ENCODE results near the gene CDKN2B.

CDKN2B gene

GRCh38 chr9:22043928-22044327 is 34.8 kb upstream of the CDKN2B start:
- intact Hi-C loops (cut with micrococcal nuclease): no loop called here
- no peaks in the 10 kb centered on the region for H3K36me3 Mint-ChIP-seq (ENCODE audit: low read depth)
- no peak overlapping the region for H3K4me3 Mint-ChIP-seq
- H3K27ac Mint-ChIP-seq: no peak overlapping the region
- peaks cover 18% of the 10 kb centered on the region for H3K27me3 Mint-ChIP-seq
- peaks cover 5% of the 10 kb centered on the region for H3K4me1 Mint-ChIP-seq (ENCODE audit: low read depth)
- H3K9me3 Mint-ChIP-seq: no peaks in the 10 kb centered on the region

GRCh38 chr9:22041775-22042174 is 32.7 kb upstream of the CDKN2B start:
- no peak overlapping the region for H3K4me3 Mint-ChIP-seq
- peaks cover 5% of the 10 kb centered on the region for H3K4me1 Mint-ChIP-seq (ENCODE audit: low read depth)
- intact Hi-C loops (cut with micrococcal nuclease): no loop called here
- H3K27me3 Mint-ChIP-seq: peaks cover 16% of the 10 kb centered on the region
- H3K27ac Mint-ChIP-seq: no peak overlapping the region
- H3K9me3 Mint-ChIP-seq: no peaks in the 10 kb centered on the region
- H3K36me3 Mint-ChIP-seq (ENCODE audit: low read depth): no peaks in the 10 kb centered on the region

- no peak overlapping the region for H3K4me3 Mint-ChIP-seq
- no peak overlapping the region for H3K27ac Mint-ChIP-seq
- intact Hi-C loops (cut with micrococcal nuclease): no loop called here
Observed at GRCh38 chr9:22041344-22041743, 32.2 kb upstream of the CDKN2B start.

GRCh38 chr9:22040760-22041159 is 31.7 kb upstream of the CDKN2B start:
- Mint-ChIP-seq H3K27ac (no peak overlapping the region), H3K4me3 (no peak overlapping the region), H3K9me3 (no peaks in the 10 kb centered on the region), H3K36me3 (ENCODE audit: low read depth) (no peaks in the 10 kb centered on the region), H3K27me3 (peaks cover 12% of the 10 kb centered on the region), H3K4me1 (ENCODE audit: low read depth) (peaks cover 5% of the 10 kb centered on the region)
- intact Hi-C loops (cut with micrococcal nuclease): no loop called here

More at GRCh38 chr9:22041344-22041743, 32.2 kb upstream of the CDKN2B start:
- Mint-ChIP-seq H3K36me3 (ENCODE audit: low read depth) (no peaks in the 10 kb centered on the region), H3K9me3 (no peaks in the 10 kb centered on the region), H3K27me3 (peaks cover 13% of the 10 kb centered on the region), H3K4me1 (ENCODE audit: low read depth) (peaks cover 5% of the 10 kb centered on the region)

GRCh38 chr9:22039258-22039657 is 30.2 kb upstream of the CDKN2B start:
- Mint-ChIP-seq H3K4me1 (ENCODE audit: low read depth) (peaks cover 6% of the 10 kb centered on the region), H3K27me3 (peaks cover 9% of the 10 kb centered on the region), H3K4me3 (no peak overlapping the region), H3K36me3 (ENCODE audit: low read depth) (no peaks in the 10 kb centered on the region), H3K27ac (no peak overlapping the region), H3K9me3 (no peaks in the 10 kb centered on the region)
- intact Hi-C loops (cut with micrococcal nuclease): loop anchor here (5.0 to 10.0 kb wide), 3 partner anchors 126 to 416 kb away; no protein-coding TSS in a partner anchor

GRCh38 chr9:22037954-22038690 is 29.0 kb upstream of the CDKN2B start:
- Mint-ChIP-seq H3K4me3 (no peak overlapping the region), H3K27ac (no peak overlapping the region), H3K36me3 (ENCODE audit: low read depth) (no peaks in the 10 kb centered on the region), H3K27me3 (peaks cover 6% of the 10 kb centered on the region), H3K4me1 (ENCODE audit: low read depth) (peaks cover 6% of the 10 kb centered on the region), H3K9me3 (no peaks in the 10 kb centered on the region)
- intact Hi-C loops (cut with micrococcal nuclease): loop anchor here (5.0 to 10.0 kb wide), 3 partner anchors 127 to 417 kb away; no protein-coding TSS in a partner anchor

GRCh38 chr9:22036866-22037626 is 27.9 kb upstream of the CDKN2B start:
- Mint-ChIP-seq H3K27me3 (peaks cover 3% of the 10 kb centered on the region), H3K4me1 (ENCODE audit: low read depth) (peaks cover 10% of the 10 kb centered on the region), H3K27ac (no peak overlapping the region), H3K9me3 (no peaks in the 10 kb centered on the region), H3K4me3 (no peak overlapping the region), H3K36me3 (ENCODE audit: low read depth) (no peaks in the 10 kb centered on the region)
- intact Hi-C loops (cut with micrococcal nuclease): loop anchor here (5.0 to 10.0 kb wide), 3 partner anchors 128 to 418 kb away; no protein-coding TSS in a partner anchor

GRCh38 chr9:22035591-22036011 is 26.5 kb upstream of the CDKN2B start:
- Mint-ChIP-seq H3K27ac (no peak overlapping the region), H3K4me3 (no peak overlapping the region), H3K36me3 (ENCODE audit: low read depth) (no peaks in the 10 kb centered on the region), H3K4me1 (ENCODE audit: low read depth) (peaks cover 13% of the 10 kb centered on the region), H3K27me3 (no peaks in the 10 kb centered on the region), H3K9me3 (no peaks in the 10 kb centered on the region)
- intact Hi-C loops (cut with micrococcal nuclease): loop anchor here (5.0 to 10.0 kb wide), 3 partner anchors 129 to 419 kb away; no protein-coding TSS in a partner anchor

- Mint-ChIP-seq H3K9me3 (no peaks in the 10 kb centered on the region), H3K4me3 (no peak overlapping the region), H3K27ac (no peak overlapping the region), H3K4me1 (ENCODE audit: low read depth) (peaks cover 24% of the 10 kb centered on the region), H3K27me3 (no peaks in the 10 kb centered on the region), H3K36me3 (ENCODE audit: low read depth) (no peaks in the 10 kb centered on the region)
- intact Hi-C loops (cut with micrococcal nuclease): loop anchor here (10.0 kb wide), 2 partner anchors 132 to 422 kb away; no protein-coding TSS in a partner anchor
Observed at GRCh38 chr9:22033012-22033630, 24.0 kb upstream of the CDKN2B start.

- Mint-ChIP-seq H3K27me3 (peaks cover 2% of the 10 kb centered on the region), H3K9me3 (no peaks in the 10 kb centered on the region), H3K4me3 (no peak overlapping the region), H3K4me1 (ENCODE audit: low read depth) (peaks cover 24% of the 10 kb centered on the region), H3K36me3 (ENCODE audit: low read depth) (no peaks in the 10 kb centered on the region), H3K27ac (no peak overlapping the region)
- intact Hi-C loops (cut with micrococcal nuclease): loop anchor here (10.0 kb wide), 2 partner anchors 133 to 423 kb away; no protein-coding TSS in a partner anchor
Observed at GRCh38 chr9:22031655-22032411, 22.7 kb upstream of the CDKN2B start.

- H3K4me1 Mint-ChIP-seq (ENCODE audit: low read depth): peaks cover 21% of the 10 kb centered on the region
- H3K4me3 Mint-ChIP-seq: no peak overlapping the region
- peak overlapping the region; percentile 15 for H3K27ac Mint-ChIP-seq
- H3K27me3 Mint-ChIP-seq: peaks cover 4% of the 10 kb centered on the region
- no peaks in the 10 kb centered on the region for H3K36me3 Mint-ChIP-seq (ENCODE audit: low read depth)
- H3K9me3 Mint-ChIP-seq: no peaks in the 10 kb centered on the region
- intact Hi-C loops (cut with micrococcal nuclease): loop anchor here (10.0 kb wide), 2 partner anchors 135 to 425 kb away; no protein-coding TSS in a partner anchor
Observed at GRCh38 chr9:22030101-22030598, 21.0 kb upstream of the CDKN2B start.

- H3K4me3 Mint-ChIP-seq: no peak overlapping the region
- H3K36me3 Mint-ChIP-seq (ENCODE audit: low read depth): no peaks in the 10 kb centered on the region
- intact Hi-C loops (cut with micrococcal nuclease): no loop called here
- H3K27ac Mint-ChIP-seq: no peak overlapping the region
- peaks cover 18% of the 10 kb centered on the region for H3K4me1 Mint-ChIP-seq (ENCODE audit: low read depth)
- H3K9me3 Mint-ChIP-seq: no peaks in the 10 kb centered on the region
- peaks cover 9% of the 10 kb centered on the region for H3K27me3 Mint-ChIP-seq
Observed at GRCh38 chr9:22029231-22029630, 20.1 kb upstream of the CDKN2B start.

GRCh38 chr9:22028394-22028793 is 19.3 kb upstream of the CDKN2B start:
- H3K4me3 Mint-ChIP-seq: no peak overlapping the region
- H3K27ac Mint-ChIP-seq: no peak overlapping the region
- intact Hi-C loops (cut with micrococcal nuclease): no loop called here
- peaks cover 12% of the 10 kb centered on the region for H3K27me3 Mint-ChIP-seq
- peaks cover 18% of the 10 kb centered on the region for H3K4me1 Mint-ChIP-seq (ENCODE audit: low read depth)
- no peaks in the 10 kb centered on the region for H3K36me3 Mint-ChIP-seq (ENCODE audit: low read depth)
- H3K9me3 Mint-ChIP-seq: no peaks in the 10 kb centered on the region

Data from dendritic cell treated with granulocyte-macrophage colony-stimulating factor and Interleukin-4, amounts not matched to agents 40 ng/mL and 50 ng/mL, for 4 days (primary cell).